IMR-90 (cell line): ENCODE results near the gene NHSL2.

Experiments
- BHLHE40 ChIP-seq: fragments of 150-350 bp; IDR thresholded peaks from 2 replicates; pipeline ENCODE4 v1.6.1; 2016; ENCODE audit warnings: mild to moderate bottlenecking, low read depth, low read length
- FOS ChIP-seq: fragments of 150-350 bp; IDR thresholded peaks from 2 replicates; pipeline ENCODE4 v1.6.1; 2016; ENCODE audit warnings: low read depth, low read length
- MAFK ChIP-seq: IDR thresholded peaks from 2 replicates; pipeline ENCODE4 v1.6.1; 2012; ENCODE audit warnings: low read depth, low read length, improper control_type of control experiment
- MAZ ChIP-seq: IDR thresholded peaks from 2 replicates; pipeline ENCODE4 v1.6.1; 2012; ENCODE audit warnings: low read depth, mild to moderate bottlenecking, low read length, improper control_type of control experiment, moderate library complexity, borderline replicate concordance
- MXI1 ChIP-seq: IDR thresholded peaks from 2 replicates; pipeline ENCODE4 v1.6.1; 2012; ENCODE audit warnings: low read depth, mild to moderate bottlenecking, low read length, moderate library complexity, borderline replicate concordance
- POLR2A ChIP-seq: IDR thresholded peaks from 2 replicates; pipeline ENCODE4 v1.6.1; 2012; ENCODE audit warnings: mild to moderate bottlenecking, low read depth, low read length
- RAD21 ChIP-seq: IDR thresholded peaks from 2 replicates; pipeline ENCODE4 v1.6.1; 2012; ENCODE audit warnings: low read length, improper control_type of control experiment
- RCOR1 ChIP-seq: IDR thresholded peaks from 2 replicates; pipeline ENCODE4 v1.6.1; 2012; ENCODE audit warnings: mild to moderate bottlenecking, low read length, improper control_type of control experiment; ENCODE audit not compliant: insufficient replicate concordance
- RFX5 ChIP-seq: IDR thresholded peaks from 2 replicates; pipeline ENCODE4 v1.8.0; 2012; ENCODE audit warnings: low read depth, mild to moderate bottlenecking, low read length, moderate library complexity
- SMC3 ChIP-seq: fragments of 150-350 bp; IDR thresholded peaks from 2 replicates; pipeline ENCODE4 v1.6.1; 2016; ENCODE audit warnings: low read depth, mild to moderate bottlenecking, antibody characterized with exemption, low read length, moderate library complexity
- TF ChIP-seq, protein P1 (sequence below): conservative IDR thresholded peaks from 2 replicates; pipeline ENCODE4 v1.5.1; 2012; ENCODE audit warnings: mild to moderate bottlenecking, low read depth, low read length, improper control_type of control experiment
- TF ChIP-seq, protein P2 (sequence below): fragments of 150-350 bp; IDR thresholded peaks from 2 replicates; pipeline ENCODE4 v1.6.1; 2017; ENCODE audit warnings: mild to moderate bottlenecking, antibody characterized with exemption, low read length, low read depth

- TF ChIP-seq, protein P1, sequence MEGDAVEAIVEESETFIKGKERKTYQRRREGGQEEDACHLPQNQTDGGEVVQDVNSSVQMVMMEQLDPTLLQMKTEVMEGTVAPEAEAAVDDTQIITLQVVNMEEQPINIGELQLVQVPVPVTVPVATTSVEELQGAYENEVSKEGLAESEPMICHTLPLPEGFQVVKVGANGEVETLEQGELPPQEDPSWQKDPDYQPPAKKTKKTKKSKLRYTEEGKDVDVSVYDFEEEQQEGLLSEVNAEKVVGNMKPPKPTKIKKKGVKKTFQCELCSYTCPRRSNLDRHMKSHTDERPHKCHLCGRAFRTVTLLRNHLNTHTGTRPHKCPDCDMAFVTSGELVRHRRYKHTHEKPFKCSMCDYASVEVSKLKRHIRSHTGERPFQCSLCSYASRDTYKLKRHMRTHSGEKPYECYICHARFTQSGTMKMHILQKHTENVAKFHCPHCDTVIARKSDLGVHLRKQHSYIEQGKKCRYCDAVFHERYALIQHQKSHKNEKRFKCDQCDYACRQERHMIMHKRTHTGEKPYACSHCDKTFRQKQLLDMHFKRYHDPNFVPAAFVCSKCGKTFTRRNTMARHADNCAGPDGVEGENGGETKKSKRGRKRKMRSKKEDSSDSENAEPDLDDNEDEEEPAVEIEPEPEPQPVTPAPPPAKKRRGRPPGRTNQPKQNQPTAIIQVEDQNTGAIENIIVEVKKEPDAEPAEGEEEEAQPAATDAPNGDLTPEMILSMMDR = no peak
- TF ChIP-seq POLR2A (no peak), RAD21 (no peak), RCOR1 (no peak), MAZ (no peak), BHLHE40 (no peak), MXI1 (no peak), FOS (no peak), RFX5 (no peak), MAFK (no peak), SMC3 (no peak)
- TF ChIP-seq, protein P2, sequence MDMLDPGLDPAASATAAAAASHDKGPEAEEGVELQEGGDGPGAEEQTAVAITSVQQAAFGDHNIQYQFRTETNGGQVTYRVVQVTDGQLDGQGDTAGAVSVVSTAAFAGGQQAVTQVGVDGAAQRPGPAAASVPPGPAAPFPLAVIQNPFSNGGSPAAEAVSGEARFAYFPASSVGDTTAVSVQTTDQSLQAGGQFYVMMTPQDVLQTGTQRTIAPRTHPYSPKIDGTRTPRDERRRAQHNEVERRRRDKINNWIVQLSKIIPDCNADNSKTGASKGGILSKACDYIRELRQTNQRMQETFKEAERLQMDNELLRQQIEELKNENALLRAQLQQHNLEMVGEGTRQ = no peak
Observed at GRCh38 chrX:72125331-72126047, 214.8 kb downstream of the NHSL2 start.
